Stimulated activated memory B cell treated with anti-CD40 and anti-IgM and Interleukin-4, amounts not matched to agents 10 μg/mL and 1 μg/mL and 100 μg/mL, for 72 hours (primary cell): ENCODE results near the gene CSNK1E.

ENCODE experiments used
- ATAC-seq: fragments of 150-1000 bp; cut with Tn5 transposase; 2 replicates; pipeline ENCODE4 v1.10.0; 2021
- H3K27ac Mint-ChIP-seq: one replicate; pipeline ENCODE4 v1.8.0; 2022; ENCODE audit warnings: mild to moderate bottlenecking, mixed read lengths
- H3K27me3 Mint-ChIP-seq: one replicate; pipeline ENCODE4 v1.8.0; 2022; ENCODE audit warnings: mixed read lengths
- H3K36me3 Mint-ChIP-seq: one replicate; pipeline ENCODE4 v1.8.0; 2022; ENCODE audit warnings: mixed read lengths
- H3K4me1 Mint-ChIP-seq: one replicate; pipeline ENCODE4 v1.8.0; 2022; ENCODE audit warnings: mixed read lengths
- H3K4me3 Mint-ChIP-seq: one replicate; pipeline ENCODE4 v1.8.0; 2022; ENCODE audit warnings: mild to moderate bottlenecking, moderate library complexity, mixed read lengths
- H3K9me3 Mint-ChIP-seq: one replicate; pipeline ENCODE4 v1.8.0; 2022; ENCODE audit warnings: mixed read lengths

CSNK1E gene

GRCh38 chr22:38302906-38303305 is 14.3 kb downstream of the CSNK1E start:
- no peak overlapping the region for H3K4me3 Mint-ChIP-seq
- ATAC-seq = no peak
- H3K27ac Mint-ChIP-seq = peak overlapping the region; percentile 71
- no peaks in the 10 kb centered on the region for H3K9me3 Mint-ChIP-seq
- peaks cover 43% of the 10 kb centered on the region for H3K36me3 Mint-ChIP-seq
- H3K4me1 Mint-ChIP-seq = peaks cover 39% of the 10 kb centered on the region
- no peaks in the 10 kb centered on the region for H3K27me3 Mint-ChIP-seq

- Mint-ChIP-seq H3K4me3 (no peak overlapping the region), H3K27ac (no peak overlapping the region), H3K4me1 (peaks cover 29% of the 10 kb centered on the region), H3K27me3 (no peaks in the 10 kb centered on the region), H3K9me3 (no peaks in the 10 kb centered on the region), H3K36me3 (peaks cover 54% of the 10 kb centered on the region)
- no peak for ATAC-seq
Observed at GRCh38 chr22:38300946-38301345, 16.3 kb downstream of the CSNK1E start.

GRCh38 chr22:38300197-38300945 is 16.9 kb downstream of the CSNK1E start:
- H3K27ac Mint-ChIP-seq = peak overlapping the region; percentile 42
- peaks cover 54% of the 10 kb centered on the region for H3K36me3 Mint-ChIP-seq
- H3K4me3 Mint-ChIP-seq = no peak overlapping the region
- ATAC-seq = no peak
- H3K9me3 Mint-ChIP-seq = no peaks in the 10 kb centered on the region
- peaks cover 23% of the 10 kb centered on the region for H3K4me1 Mint-ChIP-seq
- H3K27me3 Mint-ChIP-seq = no peaks in the 10 kb centered on the region

GRCh38 chr22:38299770-38300102 is 17.5 kb downstream of the CSNK1E start:
- H3K4me3 Mint-ChIP-seq = no peak overlapping the region
- H3K4me1 Mint-ChIP-seq = peaks cover 17% of the 10 kb centered on the region
- H3K36me3 Mint-ChIP-seq = peaks cover 58% of the 10 kb centered on the region
- no peaks in the 10 kb centered on the region for H3K27me3 Mint-ChIP-seq
- ATAC-seq = no peak
- H3K9me3 Mint-ChIP-seq = no peaks in the 10 kb centered on the region
- H3K27ac Mint-ChIP-seq = peak overlapping the region; percentile 42

GRCh38 chr22:38298312-38299005 is 18.8 kb downstream of the CSNK1E start:
- peaks cover 61% of the 10 kb centered on the region for H3K36me3 Mint-ChIP-seq

GRCh38 chr22:38296372-38296771 is 20.9 kb downstream of the CSNK1E start:
- Mint-ChIP-seq H3K27ac (no peak overlapping the region), H3K36me3 (peaks cover 66% of the 10 kb centered on the region), H3K9me3 (no peaks in the 10 kb centered on the region), H3K27me3 (no peaks in the 10 kb centered on the region), H3K4me3 (no peak overlapping the region), H3K4me1 (no peaks in the 10 kb centered on the region)
- ATAC-seq = no peak

More at GRCh38 chr22:38298312-38299005, 18.8 kb downstream of the CSNK1E start:
- H3K27ac Mint-ChIP-seq = no peak overlapping the region
- peak; percentile 47 for ATAC-seq
- H3K4me1 Mint-ChIP-seq = peaks cover 4% of the 10 kb centered on the region
- H3K27me3 Mint-ChIP-seq = no peaks in the 10 kb centered on the region
- no peak overlapping the region for H3K4me3 Mint-ChIP-seq
- no peaks in the 10 kb centered on the region for H3K9me3 Mint-ChIP-seq

- no peaks in the 10 kb centered on the region for H3K4me1 Mint-ChIP-seq
- no peak overlapping the region for H3K27ac Mint-ChIP-seq
- no peak overlapping the region for H3K4me3 Mint-ChIP-seq
- H3K9me3 Mint-ChIP-seq = no peaks in the 10 kb centered on the region
- no peak for ATAC-seq
- peaks cover 66% of the 10 kb centered on the region for H3K36me3 Mint-ChIP-seq
- H3K27me3 Mint-ChIP-seq = no peaks in the 10 kb centered on the region
Observed at GRCh38 chr22:38295863-38296262, 21.4 kb downstream of the CSNK1E start.

- ATAC-seq = no peak
- Mint-ChIP-seq H3K9me3 (no peaks in the 10 kb centered on the region), H3K27ac (no peak overlapping the region), H3K36me3 (peaks cover 63% of the 10 kb centered on the region), H3K27me3 (no peaks in the 10 kb centered on the region), H3K4me3 (no peak overlapping the region), H3K4me1 (no peaks in the 10 kb centered on the region)
Observed at GRCh38 chr22:38295339-38295738, 21.9 kb downstream of the CSNK1E start.

- Mint-ChIP-seq H3K4me3 (no peak overlapping the region), H3K9me3 (no peaks in the 10 kb centered on the region), H3K27me3 (no peaks in the 10 kb centered on the region), H3K36me3 (peaks cover 52% of the 10 kb centered on the region), H3K4me1 (no peaks in the 10 kb centered on the region), H3K27ac (no peak overlapping the region)
- ATAC-seq = no peak
Observed at GRCh38 chr22:38294193-38294592, 23.0 kb downstream of the CSNK1E start.

- no peaks in the 10 kb centered on the region for H3K9me3 Mint-ChIP-seq
- no peak overlapping the region for H3K27ac Mint-ChIP-seq
- peaks cover 43% of the 10 kb centered on the region for H3K36me3 Mint-ChIP-seq
- H3K27me3 Mint-ChIP-seq = no peaks in the 10 kb centered on the region
- ATAC-seq = no peak
- no peaks in the 10 kb centered on the region for H3K4me1 Mint-ChIP-seq
- no peak overlapping the region for H3K4me3 Mint-ChIP-seq
Observed at GRCh38 chr22:38292694-38293093, 24.5 kb downstream of the CSNK1E start.

- Mint-ChIP-seq H3K9me3 (no peaks in the 10 kb centered on the region), H3K27me3 (no peaks in the 10 kb centered on the region), H3K4me1 (no peaks in the 10 kb centered on the region), H3K4me3 (no peak overlapping the region), H3K36me3 (peaks cover 33% of the 10 kb centered on the region), H3K27ac (no peak overlapping the region)
- no peak for ATAC-seq
Observed at GRCh38 chr22:38291201-38291777, 25.9 kb downstream of the CSNK1E start.

GRCh38 chr22:38290347-38290746 is 26.9 kb downstream of the CSNK1E start:
- Mint-ChIP-seq H3K27ac (no peak overlapping the region), H3K4me3 (no peak overlapping the region), H3K9me3 (no peaks in the 10 kb centered on the region), H3K27me3 (no peaks in the 10 kb centered on the region), H3K4me1 (no peaks in the 10 kb centered on the region), H3K36me3 (peaks cover 32% of the 10 kb centered on the region)
- ATAC-seq = no peak

GRCh38 chr22:38289583-38290082 is 27.6 kb downstream of the CSNK1E start:
- Mint-ChIP-seq H3K27me3 (no peaks in the 10 kb centered on the region), H3K36me3 (peaks cover 27% of the 10 kb centered on the region), H3K27ac (no peak overlapping the region), H3K9me3 (no peaks in the 10 kb centered on the region), H3K4me3 (no peak overlapping the region), H3K4me1 (no peaks in the 10 kb centered on the region)
- no peak for ATAC-seq

- Mint-ChIP-seq H3K27me3 (no peaks in the 10 kb centered on the region), H3K4me1 (no peaks in the 10 kb centered on the region), H3K4me3 (no peak overlapping the region), H3K27ac (no peak overlapping the region), H3K9me3 (no peaks in the 10 kb centered on the region), H3K36me3 (peaks cover 9% of the 10 kb centered on the region)
- ATAC-seq = no peak
Observed at GRCh38 chr22:38286915-38287669, 30.1 kb downstream of the CSNK1E start.

- Mint-ChIP-seq H3K27me3 (no peaks in the 10 kb centered on the region), H3K9me3 (no peaks in the 10 kb centered on the region), H3K36me3 (no peaks in the 10 kb centered on the region), H3K4me1 (no peaks in the 10 kb centered on the region), H3K4me3 (no peak overlapping the region), H3K27ac (no peak overlapping the region)
- no peak for ATAC-seq
Observed at GRCh38 chr22:38285018-38285417, 32.2 kb downstream of the CSNK1E start.
